Measurements from ENCODE around the gene BMP3.

DNA sequence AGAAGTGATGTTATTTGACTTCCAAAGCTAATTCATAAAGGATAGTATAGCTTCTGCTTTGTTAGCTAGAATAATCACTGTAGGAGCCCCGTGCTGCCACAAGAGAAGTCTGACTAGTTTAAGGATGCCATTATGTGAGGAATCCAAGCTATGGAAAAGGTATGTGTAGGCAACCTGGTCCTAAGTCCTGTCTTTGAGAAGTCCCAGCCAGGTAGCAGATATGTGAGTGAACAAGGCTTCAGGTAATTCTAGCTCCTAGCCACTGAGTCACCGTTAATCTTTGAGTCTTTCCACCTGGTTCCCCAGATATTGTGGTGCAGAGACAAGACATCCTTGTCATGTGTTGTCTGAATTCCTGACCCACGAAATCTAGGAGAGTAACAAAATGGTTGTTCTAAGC, 55.5 kb downstream of the BMP3 start:
- TF ChIP-seq CHD4 (IDR thresholded peaks at IDR 0.05) (no peak), MXI1 (IDR thresholded peaks at IDR 0.05; ENCODE audit: low read depth, low read length) (no peak)
- TF ChIP-seq, protein P1, sequence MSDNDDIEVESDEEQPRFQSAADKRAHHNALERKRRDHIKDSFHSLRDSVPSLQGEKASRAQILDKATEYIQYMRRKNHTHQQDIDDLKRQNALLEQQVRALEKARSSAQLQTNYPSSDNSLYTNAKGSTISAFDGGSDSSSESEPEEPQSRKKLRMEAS (IDR thresholded peaks at IDR 0.05; ENCODE audit: low read depth, low read length): no peak
- TF ChIP-seq, protein P2, sequence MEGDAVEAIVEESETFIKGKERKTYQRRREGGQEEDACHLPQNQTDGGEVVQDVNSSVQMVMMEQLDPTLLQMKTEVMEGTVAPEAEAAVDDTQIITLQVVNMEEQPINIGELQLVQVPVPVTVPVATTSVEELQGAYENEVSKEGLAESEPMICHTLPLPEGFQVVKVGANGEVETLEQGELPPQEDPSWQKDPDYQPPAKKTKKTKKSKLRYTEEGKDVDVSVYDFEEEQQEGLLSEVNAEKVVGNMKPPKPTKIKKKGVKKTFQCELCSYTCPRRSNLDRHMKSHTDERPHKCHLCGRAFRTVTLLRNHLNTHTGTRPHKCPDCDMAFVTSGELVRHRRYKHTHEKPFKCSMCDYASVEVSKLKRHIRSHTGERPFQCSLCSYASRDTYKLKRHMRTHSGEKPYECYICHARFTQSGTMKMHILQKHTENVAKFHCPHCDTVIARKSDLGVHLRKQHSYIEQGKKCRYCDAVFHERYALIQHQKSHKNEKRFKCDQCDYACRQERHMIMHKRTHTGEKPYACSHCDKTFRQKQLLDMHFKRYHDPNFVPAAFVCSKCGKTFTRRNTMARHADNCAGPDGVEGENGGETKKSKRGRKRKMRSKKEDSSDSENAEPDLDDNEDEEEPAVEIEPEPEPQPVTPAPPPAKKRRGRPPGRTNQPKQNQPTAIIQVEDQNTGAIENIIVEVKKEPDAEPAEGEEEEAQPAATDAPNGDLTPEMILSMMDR (IDR thresholded peaks at IDR 0.05 in 2 of 3, conservative IDR thresholded peaks at IDR 0.05 in 1 of 3; ENCODE audit: control insufficient read depth in 2 of 3, extremely low read depth in 1 of 3, insufficient read depth in 1 of 3, low read depth in 3 of 3, low read length in 3 of 3): no peak
